Brain microvascular endothelial cell (primary cell): ENCODE data around the gene ADAMTS18.

Source experiments
- DNase-seq: peaks from one replicate; pipeline ENCODE4 v3.0.0-alpha.2; 2020
- H3K27ac ChIP-seq: fragments of 250-450 bp; sonication (Bioruptor Pico); 2 replicates; pipeline ENCODE4 v1.5.1; 2020; ENCODE audit warnings: mild to moderate bottlenecking, moderate library complexity
- H3K27me3 ChIP-seq: fragments of 250-450 bp; sonication (Bioruptor Pico); replicated peaks from 2 replicates; pipeline ENCODE4 v1.5.1; 2020; ENCODE audit warnings: mild to moderate bottlenecking
- H3K36me3 ChIP-seq: fragments of 250-450 bp; sonication (Bioruptor Pico); replicated peaks from 2 replicates; pipeline ENCODE4 v1.5.1; 2020; ENCODE audit warnings: mild to moderate bottlenecking
- H3K4me3 ChIP-seq: 2 replicates; pipeline ENCODE4 v1.5.1; 2011; ENCODE audit warnings: low read depth, mild to moderate bottlenecking, control low read depth, low read length, moderate library complexity
- CTCF ChIP-seq: IDR thresholded peaks from 2 replicates; pipeline ENCODE4 v1.5.1; 2011; ENCODE audit warnings: low read depth, mild to moderate bottlenecking, moderate library complexity, low read length, control low read depth, inconsistent platforms; ENCODE audit errors: missing control alignments
- in situ Hi-C: cut with HindIII; loops from 2 replicates; pipeline ENCODE4 v1.10.0; 2017; ENCODE audit warnings: low sequenced_read_pairs, low pct_ligation_motif_present

The ADAMTS18 gene

DNA sequence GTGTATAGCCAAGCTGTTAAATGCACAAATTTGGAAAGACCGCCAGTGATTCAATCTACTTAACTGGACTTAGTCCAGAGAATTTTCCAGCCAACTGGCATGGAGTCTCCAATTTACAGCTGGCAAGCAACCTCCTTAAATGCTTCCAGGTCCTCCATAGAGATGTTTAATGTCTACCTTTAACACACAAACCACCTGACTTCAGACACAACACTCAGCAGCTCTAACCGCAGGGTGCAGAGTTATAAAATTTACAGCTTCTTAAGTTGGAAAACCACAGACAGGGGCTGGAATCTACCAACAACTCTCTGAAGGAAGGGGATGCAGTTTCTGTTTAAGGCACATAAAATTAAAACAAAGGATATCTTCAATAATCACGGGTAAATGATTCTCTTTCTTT lies 128.8 kb downstream of the ADAMTS18 start:
- H3K27me3 ChIP-seq, result no peaks in the 10 kb centered on the region
- no peak for TF ChIP-seq CTCF
- DNase-seq, result no peak
- in situ Hi-C loops, result no loop called here
- no peak overlapping the region for H3K4me3 ChIP-seq
- no peak overlapping the region for H3K27ac ChIP-seq
- no peaks in the 10 kb centered on the region for H3K36me3 ChIP-seq

GRCh38 chr16:77304877-77305276 lies 130.0 kb downstream of the ADAMTS18 start:
- no peaks in the 10 kb centered on the region for H3K27me3 ChIP-seq
- no peak for TF ChIP-seq CTCF
- DNase-seq, result no peak
- in situ Hi-C loops, result no loop called here
- H3K4me3 ChIP-seq, result no peak overlapping the region
- H3K27ac ChIP-seq, result no peak overlapping the region
- no peaks in the 10 kb centered on the region for H3K36me3 ChIP-seq

DNA sequence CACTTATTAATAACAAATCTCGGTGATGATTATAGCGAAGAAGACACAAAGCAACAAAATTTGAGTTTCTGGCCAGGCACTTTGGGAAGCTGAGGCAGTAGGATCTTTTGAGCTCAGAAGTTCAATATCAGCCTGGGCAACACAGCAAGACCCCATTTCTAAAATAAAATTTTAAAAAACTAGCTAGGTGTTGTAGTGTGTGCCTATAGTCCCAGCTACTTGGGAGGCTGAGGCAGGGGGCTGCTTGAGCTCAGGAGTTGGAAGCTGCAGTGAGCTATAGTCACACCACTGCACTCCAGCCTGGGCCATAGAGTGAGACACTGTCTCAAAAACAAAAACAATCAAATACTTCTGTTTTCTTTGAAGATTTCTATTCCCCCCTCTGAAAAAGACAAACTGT lies 130.7 kb downstream of the ADAMTS18 start:
- in situ Hi-C loops, result no loop called here
- no peak for DNase-seq
- no peaks in the 10 kb centered on the region for H3K27me3 ChIP-seq
- no peaks in the 10 kb centered on the region for H3K36me3 ChIP-seq
- no peak overlapping the region for H3K27ac ChIP-seq
- no peak overlapping the region for H3K4me3 ChIP-seq
- no peak for TF ChIP-seq CTCF

- Histone ChIP-seq H3K4me3 (no peak overlapping the region), H3K36me3 (no peaks in the 10 kb centered on the region), H3K27ac (no peak overlapping the region), H3K27me3 (no peaks in the 10 kb centered on the region)
- TF ChIP-seq CTCF, result no peak
- DNase-seq, result no peak
- in situ Hi-C loops, result no loop called here
Observed at GRCh38 chr16:77302674-77303073, 132.2 kb downstream of the ADAMTS18 start.

- H3K27me3 ChIP-seq, result no peaks in the 10 kb centered on the region
- no peak for DNase-seq
- no peak for TF ChIP-seq CTCF
- in situ Hi-C loops, result no loop called here
- H3K36me3 ChIP-seq, result no peaks in the 10 kb centered on the region
- no peak overlapping the region for H3K4me3 ChIP-seq
- H3K27ac ChIP-seq, result no peak overlapping the region
Observed at GRCh38 chr16:77302249-77302648, 132.6 kb downstream of the ADAMTS18 start.

DNA sequence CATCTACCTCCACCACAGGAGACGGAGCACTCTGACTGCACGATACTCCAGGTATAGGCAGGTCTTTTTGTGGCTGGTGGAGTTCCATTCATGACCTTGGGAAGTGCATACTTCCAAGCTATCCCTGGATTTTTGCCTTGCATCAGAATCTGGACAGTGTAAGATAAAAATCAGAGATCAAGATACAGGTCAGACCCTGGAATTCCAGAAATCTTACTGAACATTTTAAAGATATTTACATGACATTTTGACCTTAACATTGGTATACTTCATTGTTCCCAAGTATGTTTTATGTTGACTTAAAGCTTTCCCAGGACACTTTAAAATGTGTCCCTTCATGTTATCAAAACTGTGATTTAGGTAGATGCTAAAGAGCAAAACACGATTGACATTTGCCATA lies 134.6 kb downstream of the ADAMTS18 start:
- no peak for TF ChIP-seq CTCF
- no peak overlapping the region for H3K27ac ChIP-seq
- no peak overlapping the region for H3K4me3 ChIP-seq
- H3K36me3 ChIP-seq, result no peaks in the 10 kb centered on the region
- DNase-seq, result no peak
- no peaks in the 10 kb centered on the region for H3K27me3 ChIP-seq
- in situ Hi-C loops, result no loop called here
